ENCODE data around the gene DAND5. TPM values are rescaled to one million over a fixed set of nuclear protein-coding genes. Genes with fewer than 3 reads are reported as not detected.

The DAND5 gene
- total and polyA plus RNA-seq, 2 of the 13 experiments (the other 11 are each of a cell fraction or from before 2014, with no cell fraction given) = 0.04 TPM; not detected in 1

DNA sequence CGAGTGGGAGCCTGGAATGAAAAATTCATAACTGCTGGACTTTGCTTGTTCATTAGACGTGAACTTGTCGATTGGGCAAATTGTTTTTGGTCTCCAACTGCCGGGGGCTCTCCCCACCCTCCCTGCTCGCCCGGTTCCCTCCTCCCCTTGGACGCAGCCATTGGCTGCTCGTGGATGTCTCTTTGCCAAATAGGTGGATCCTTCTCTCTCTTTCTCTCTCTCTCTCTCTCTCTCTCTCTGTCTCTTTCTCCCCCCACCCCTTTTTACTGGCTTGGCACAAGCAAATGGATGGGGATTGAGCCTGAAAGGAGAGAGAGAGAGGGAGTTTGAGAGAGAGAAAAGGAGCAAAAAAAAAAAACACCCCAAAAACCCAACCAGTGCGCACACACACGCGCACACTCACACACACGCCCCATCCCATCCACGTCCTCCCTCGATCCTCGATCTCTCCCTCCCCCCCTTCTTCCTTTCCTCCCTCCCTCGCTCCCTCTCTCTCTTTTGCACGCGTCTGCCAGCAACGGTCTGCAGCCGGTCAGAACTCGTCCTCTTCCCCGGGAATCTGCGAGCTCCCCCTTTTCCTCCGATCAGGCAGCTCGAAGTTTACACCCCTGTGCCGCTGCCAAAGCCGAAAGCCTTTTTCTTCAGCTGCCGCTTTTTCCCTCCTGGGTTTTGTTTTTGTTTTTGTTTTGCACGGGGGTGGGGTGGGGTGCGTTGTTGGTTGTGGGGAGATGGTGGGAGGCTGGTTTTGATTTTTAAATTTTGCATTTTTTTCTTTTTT, 53.7 kb downstream of the DAND5 start (continued):
- TF ChIP-seq, protein P1, sequence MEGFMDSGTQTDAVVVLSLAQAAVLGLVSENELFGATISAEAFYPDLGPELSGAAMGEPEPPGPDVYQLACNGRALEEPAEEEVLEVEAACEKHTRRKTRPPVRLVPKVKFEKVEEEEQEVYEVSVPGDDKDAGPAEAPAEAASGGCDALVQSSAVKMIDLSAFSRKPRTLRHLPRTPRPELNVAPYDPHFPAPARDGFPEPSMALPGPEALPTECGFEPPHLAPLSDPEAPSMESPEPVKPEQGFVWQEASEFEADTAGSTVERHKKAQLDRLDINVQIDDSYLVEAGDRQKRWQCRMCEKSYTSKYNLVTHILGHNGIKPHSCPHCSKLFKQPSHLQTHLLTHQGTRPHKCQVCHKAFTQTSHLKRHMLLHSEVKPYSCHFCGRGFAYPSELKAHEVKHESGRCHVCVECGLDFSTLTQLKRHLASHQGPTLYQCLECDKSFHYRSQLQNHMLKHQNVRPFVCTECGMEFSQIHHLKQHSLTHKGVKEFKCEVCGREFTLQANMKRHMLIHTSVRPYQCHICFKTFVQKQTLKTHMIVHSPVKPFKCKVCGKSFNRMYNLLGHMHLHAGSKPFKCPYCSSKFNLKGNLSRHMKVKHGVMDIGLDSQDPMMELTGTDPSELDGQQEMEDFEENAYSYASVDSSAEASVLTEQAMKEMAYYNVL (CRISPR knock-in tag; IDR thresholded peaks at IDR 0.05; ENCODE audit: borderline replicate concordance) = peak; percentile 99
- TF ChIP-seq, protein P2, sequence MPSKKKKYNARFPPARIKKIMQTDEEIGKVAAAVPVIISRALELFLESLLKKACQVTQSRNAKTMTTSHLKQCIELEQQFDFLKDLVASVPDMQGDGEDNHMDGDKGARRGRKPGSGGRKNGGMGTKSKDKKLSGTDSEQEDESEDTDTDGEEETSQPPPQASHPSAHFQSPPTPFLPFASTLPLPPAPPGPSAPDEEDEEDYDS (CRISPR knock-in tag; IDR thresholded peaks at IDR 0.05) = peak; percentile 43; the same call in 1 of the 2 replicates
- TF ChIP-seq TBX2 (CRISPR knock-in tag; IDR thresholded peaks at IDR 0.05; ENCODE audit: borderline replicate concordance) (peak; percentile 34; the same call in 1 of the 2 replicates), SPEN (CRISPR knock-in tag; IDR thresholded peaks at IDR 0.05; ENCODE audit: low read depth) (peak; percentile 6; the same call in 1 of the 2 replicates), SAP130 (CRISPR knock-in tag; IDR thresholded peaks at IDR 0.05; ENCODE audit: low read depth) (peak; percentile 62), KDM4B (CRISPR knock-in tag; IDR thresholded peaks at IDR 0.05) (no peak), ATF7-NPFF (CRISPR knock-in tag; IDR thresholded peaks at IDR 0.05; ENCODE audit: low read depth) (no peak), CCAR2 (optimal IDR thresholded peaks at IDR 0.05; ENCODE audit: low read depth, low read length) (peak; percentile 27), ZNF431 (CRISPR knock-in tag; IDR thresholded peaks at IDR 0.05; ENCODE audit: borderline replicate concordance, low read depth) (no peak), ZNF775 (CRISPR knock-in tag; IDR thresholded peaks at IDR 0.05; ENCODE audit: borderline replicate concordance) (no peak), ZNF720 (CRISPR knock-in tag; IDR thresholded peaks at IDR 0.05) (no peak), KMT2A (CRISPR knock-in tag; IDR thresholded peaks at IDR 0.05) (no peak; the same call in 1 of the 2 replicates), HNRNPH1 (optimal IDR thresholded peaks at IDR 0.05; ENCODE audit: low read depth, low read length) (peak; percentile 48), ZBTB42 (CRISPR knock-in tag; IDR thresholded peaks at IDR 0.05) (no peak), ZMYM4 (CRISPR knock-in tag; IDR thresholded peaks at IDR 0.05) (peak; percentile 30; the same call in 1 of the 2 replicates)
- TF ChIP-seq, protein P3, sequence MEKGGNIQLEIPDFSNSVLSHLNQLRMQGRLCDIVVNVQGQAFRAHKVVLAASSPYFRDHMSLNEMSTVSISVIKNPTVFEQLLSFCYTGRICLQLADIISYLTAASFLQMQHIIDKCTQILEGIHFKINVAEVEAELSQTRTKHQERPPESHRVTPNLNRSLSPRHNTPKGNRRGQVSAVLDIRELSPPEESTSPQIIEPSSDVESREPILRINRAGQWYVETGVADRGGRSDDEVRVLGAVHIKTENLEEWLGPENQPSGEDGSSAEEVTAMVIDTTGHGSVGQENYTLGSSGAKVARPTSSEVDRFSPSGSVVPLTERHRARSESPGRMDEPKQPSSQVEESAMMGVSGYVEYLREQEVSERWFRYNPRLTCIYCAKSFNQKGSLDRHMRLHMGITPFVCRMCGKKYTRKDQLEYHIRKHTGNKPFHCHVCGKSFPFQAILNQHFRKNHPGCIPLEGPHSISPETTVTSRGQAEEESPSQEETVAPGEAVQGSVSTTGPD (CRISPR knock-in tag; IDR thresholded peaks at IDR 0.05) = peak; percentile 77
- TF ChIP-seq, protein P4, sequence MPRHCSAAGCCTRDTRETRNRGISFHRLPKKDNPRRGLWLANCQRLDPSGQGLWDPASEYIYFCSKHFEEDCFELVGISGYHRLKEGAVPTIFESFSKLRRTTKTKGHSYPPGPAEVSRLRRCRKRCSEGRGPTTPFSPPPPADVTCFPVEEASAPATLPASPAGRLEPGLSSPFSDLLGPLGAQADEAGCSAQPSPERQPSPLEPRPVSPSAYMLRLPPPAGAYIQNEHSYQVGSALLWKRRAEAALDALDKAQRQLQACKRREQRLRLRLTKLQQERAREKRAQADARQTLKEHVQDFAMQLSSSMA (CRISPR knock-in tag; IDR thresholded peaks at IDR 0.05) = no peak
- TF ChIP-seq, protein P5, sequence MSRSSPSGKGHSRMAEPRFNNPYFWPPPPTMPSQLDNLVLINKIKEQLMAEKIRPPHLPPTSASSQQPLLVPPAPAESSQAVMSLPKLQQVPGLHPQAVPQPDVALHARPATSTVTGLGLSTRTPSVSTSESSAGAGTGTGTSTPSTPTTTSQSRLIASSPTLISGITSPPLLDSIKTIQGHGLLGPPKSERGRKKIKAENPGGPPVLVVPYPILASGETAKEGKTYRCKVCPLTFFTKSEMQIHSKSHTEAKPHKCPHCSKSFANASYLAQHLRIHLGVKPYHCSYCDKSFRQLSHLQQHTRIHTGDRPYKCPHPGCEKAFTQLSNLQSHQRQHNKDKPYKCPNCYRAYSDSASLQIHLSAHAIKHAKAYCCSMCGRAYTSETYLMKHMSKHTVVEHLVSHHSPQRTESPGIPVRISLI (CRISPR knock-in tag; IDR thresholded peaks at IDR 0.05; ENCODE audit: borderline replicate concordance) = peak; percentile 45; the same call in 1 of the 2 replicates
- TF ChIP-seq, protein P6, sequence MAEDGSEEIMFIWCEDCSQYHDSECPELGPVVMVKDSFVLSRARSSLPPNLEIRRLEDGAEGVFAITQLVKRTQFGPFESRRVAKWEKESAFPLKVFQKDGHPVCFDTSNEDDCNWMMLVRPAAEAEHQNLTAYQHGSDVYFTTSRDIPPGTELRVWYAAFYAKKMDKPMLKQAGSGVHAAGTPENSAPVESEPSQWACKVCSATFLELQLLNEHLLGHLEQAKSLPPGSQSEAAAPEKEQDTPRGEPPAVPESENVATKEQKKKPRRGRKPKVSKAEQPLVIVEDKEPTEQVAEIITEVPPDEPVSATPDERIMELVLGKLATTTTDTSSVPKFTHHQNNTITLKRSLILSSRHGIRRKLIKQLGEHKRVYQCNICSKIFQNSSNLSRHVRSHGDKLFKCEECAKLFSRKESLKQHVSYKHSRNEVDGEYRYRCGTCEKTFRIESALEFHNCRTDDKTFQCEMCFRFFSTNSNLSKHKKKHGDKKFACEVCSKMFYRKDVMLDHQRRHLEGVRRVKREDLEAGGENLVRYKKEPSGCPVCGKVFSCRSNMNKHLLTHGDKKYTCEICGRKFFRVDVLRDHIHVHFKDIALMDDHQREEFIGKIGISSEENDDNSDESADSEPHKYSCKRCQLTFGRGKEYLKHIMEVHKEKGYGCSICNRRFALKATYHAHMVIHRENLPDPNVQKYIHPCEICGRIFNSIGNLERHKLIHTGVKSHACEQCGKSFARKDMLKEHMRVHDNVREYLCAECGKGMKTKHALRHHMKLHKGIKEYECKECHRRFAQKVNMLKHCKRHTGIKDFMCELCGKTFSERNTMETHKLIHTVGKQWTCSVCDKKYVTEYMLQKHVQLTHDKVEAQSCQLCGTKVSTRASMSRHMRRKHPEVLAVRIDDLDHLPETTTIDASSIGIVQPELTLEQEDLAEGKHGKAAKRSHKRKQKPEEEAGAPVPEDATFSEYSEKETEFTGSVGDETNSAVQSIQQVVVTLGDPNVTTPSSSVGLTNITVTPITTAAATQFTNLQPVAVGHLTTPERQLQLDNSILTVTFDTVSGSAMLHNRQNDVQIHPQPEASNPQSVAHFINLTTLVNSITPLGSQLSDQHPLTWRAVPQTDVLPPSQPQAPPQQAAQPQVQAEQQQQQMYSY (CRISPR knock-in tag; IDR thresholded peaks at IDR 0.05) = no peak

Measured in HepG2 (cell line).